ENCODE results near the gene LEF1.

The LEF1 gene

DNA sequence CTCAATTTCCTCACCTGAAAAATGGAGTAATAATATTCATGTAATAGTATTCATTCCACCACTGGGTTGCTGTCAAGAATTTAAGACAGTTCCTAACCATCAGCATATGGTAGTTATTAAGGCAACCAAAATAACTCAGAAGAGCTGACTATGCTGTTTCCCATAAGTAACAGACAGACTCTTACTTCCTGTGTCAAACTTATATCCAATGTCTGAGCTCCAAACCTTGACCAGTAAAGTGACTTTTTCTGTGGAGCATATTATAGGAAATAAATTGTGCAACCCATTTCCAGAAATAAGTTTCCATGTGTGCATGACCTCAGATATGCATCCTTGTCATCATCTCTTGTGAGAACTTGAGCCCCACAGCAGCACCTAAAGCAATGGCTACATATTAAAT, 100.3 kb downstream of the LEF1 start:
- peaks cover 64% of the 10 kb centered on the region for H3K27me3 ChIP-seq
- H3K9me3 ChIP-seq, result no peaks in the 10 kb centered on the region
- H3K4me1 ChIP-seq, result no peaks in the 10 kb centered on the region
- DNase-seq, result no peak
- TF ChIP-seq, protein P1, sequence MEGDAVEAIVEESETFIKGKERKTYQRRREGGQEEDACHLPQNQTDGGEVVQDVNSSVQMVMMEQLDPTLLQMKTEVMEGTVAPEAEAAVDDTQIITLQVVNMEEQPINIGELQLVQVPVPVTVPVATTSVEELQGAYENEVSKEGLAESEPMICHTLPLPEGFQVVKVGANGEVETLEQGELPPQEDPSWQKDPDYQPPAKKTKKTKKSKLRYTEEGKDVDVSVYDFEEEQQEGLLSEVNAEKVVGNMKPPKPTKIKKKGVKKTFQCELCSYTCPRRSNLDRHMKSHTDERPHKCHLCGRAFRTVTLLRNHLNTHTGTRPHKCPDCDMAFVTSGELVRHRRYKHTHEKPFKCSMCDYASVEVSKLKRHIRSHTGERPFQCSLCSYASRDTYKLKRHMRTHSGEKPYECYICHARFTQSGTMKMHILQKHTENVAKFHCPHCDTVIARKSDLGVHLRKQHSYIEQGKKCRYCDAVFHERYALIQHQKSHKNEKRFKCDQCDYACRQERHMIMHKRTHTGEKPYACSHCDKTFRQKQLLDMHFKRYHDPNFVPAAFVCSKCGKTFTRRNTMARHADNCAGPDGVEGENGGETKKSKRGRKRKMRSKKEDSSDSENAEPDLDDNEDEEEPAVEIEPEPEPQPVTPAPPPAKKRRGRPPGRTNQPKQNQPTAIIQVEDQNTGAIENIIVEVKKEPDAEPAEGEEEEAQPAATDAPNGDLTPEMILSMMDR (IDR thresholded peaks at IDR 0.05; ENCODE audit: low read depth, low read length), result no peak
- no peaks in the 10 kb centered on the region for H3K36me3 ChIP-seq
- H3K4me3 ChIP-seq (ENCODE audit: low read depth, low read length), result no peak overlapping the region

DNA sequence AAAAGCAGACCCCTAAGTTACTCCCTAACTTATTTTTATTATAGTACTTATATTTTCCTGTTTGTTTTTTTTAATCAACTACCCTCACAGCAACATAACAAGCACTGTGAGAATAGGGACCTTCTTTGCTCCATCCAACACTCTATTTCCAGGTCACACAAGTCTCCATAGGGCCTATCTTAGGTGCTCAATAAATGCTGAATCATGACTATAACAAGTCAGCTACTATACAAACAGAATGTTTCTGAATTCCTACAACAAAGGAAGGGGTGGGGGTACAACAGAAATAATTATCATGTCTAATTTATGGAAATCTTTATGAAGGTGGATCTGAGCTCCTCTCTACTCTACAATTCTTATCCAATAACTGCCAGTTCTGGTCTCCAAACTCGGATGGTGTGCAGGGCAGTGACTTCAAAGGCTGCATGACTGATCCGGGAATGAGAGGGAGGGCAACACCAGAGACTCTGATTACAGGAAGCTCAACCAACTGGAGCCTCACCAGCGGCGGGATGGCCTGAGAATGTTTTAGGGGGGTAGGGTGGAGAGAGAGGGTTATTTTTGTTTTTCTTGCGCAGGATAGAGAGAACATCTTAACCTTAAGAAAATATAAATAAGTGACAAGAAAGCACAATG, 107.9 kb downstream of the LEF1 start:
- no peak overlapping the region for H3K4me3 ChIP-seq (ENCODE audit: low read depth, low read length)
- TF ChIP-seq, protein P1 (IDR thresholded peaks at IDR 0.05; ENCODE audit: low read depth, low read length), result no peak
- H3K9me3 ChIP-seq, result no peaks in the 10 kb centered on the region
- no peaks in the 10 kb centered on the region for H3K36me3 ChIP-seq
- peaks cover 67% of the 10 kb centered on the region for H3K27me3 ChIP-seq
- DNase-seq, result no peak
- no peaks in the 10 kb centered on the region for H3K4me1 ChIP-seq

DNA sequence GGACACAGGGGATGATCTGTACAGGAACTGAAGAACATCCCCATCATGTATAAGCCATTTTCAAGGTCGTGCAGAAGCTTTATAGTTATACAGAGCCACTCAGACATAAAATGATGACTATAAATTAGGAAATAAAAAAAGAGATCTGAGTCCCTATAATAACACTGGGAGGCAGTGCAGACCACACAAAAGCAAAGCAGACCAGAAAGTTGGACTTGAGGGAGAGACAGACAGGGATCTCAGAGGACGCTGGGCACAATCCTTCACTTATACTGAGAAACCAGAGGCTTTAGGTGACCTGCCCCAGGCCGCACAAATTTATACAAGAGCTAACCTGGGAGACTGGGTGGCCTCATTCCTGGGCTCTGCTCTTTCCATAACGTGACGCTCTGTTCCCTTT, 108.6 kb downstream of the LEF1 start:
- H3K9me3 ChIP-seq, result no peaks in the 10 kb centered on the region
- no peak overlapping the region for H3K4me3 ChIP-seq (ENCODE audit: low read depth, low read length)
- no peaks in the 10 kb centered on the region for H3K36me3 ChIP-seq
- peaks cover 68% of the 10 kb centered on the region for H3K27me3 ChIP-seq
- peak; percentile 18 for DNase-seq
- no peaks in the 10 kb centered on the region for H3K4me1 ChIP-seq
- TF ChIP-seq, protein P1 (IDR thresholded peaks at IDR 0.05; ENCODE audit: low read depth, low read length), result peak; percentile 49

DNA sequence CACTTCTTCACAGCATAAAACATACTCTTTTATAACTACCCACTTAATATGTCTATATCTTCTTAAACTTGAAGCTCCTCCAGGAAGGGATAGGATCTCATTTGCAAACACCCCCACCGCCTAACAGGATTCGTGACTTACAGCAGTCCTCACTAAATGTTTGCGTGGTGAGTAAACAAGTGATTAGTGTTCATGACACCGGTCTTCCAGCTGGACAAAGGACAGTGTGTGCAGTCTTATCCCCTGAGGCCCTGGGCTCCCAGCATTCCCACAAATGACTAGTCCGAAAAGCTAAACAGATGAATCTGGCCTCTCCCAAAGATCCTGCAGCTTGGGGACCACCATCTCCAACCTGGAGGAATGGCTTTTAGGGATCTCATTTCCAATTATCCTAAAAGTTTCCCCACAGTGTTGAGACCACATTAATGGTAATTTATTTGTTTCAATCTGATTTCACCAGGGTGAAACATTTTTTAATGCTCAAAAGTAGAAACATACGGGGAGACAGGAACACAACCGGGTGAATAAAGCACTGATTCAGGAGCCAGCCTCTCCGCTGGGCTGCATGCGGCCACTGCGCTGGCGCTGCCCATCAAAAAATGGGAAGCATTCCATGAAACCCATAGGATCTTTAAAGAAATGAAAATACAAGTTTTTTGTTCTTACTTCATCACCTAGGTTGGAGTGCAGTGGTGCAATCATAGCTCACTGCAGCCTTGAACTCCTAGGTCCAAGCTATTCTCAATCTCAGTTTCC, 109.9 kb downstream of the LEF1 start:
- no peaks in the 10 kb centered on the region for H3K36me3 ChIP-seq
- H3K9me3 ChIP-seq, result no peaks in the 10 kb centered on the region; the same call in 1 of the 2 replicates
- TF ChIP-seq, protein P1 (IDR thresholded peaks at IDR 0.05; ENCODE audit: low read depth, low read length), result no peak
- H3K4me3 ChIP-seq (ENCODE audit: low read depth, low read length), result no peak overlapping the region
- no peak for DNase-seq
- H3K27me3 ChIP-seq, result peaks cover 67% of the 10 kb centered on the region
- no peaks in the 10 kb centered on the region for H3K4me1 ChIP-seq

DNA sequence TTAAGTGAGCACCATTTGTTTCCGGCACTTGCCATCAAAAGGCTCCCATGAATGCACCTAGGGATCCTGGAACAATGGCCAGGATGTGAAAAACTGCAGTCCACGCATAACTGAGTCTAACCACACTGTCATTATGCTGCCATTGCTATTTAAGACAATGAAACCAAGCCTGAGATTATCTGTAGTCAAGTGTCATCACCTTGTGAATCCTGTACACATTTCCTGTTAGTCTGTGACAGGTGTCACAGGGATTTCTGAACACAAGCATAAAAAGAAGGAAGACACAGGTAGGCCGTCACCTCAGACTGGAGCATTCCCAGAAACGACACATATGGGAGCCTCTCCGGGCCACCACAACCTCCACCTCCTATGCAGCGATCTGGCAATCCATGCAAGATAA, 112.3 kb downstream of the LEF1 start:
- H3K27me3 ChIP-seq, result peaks cover 51% of the 10 kb centered on the region
- DNase-seq, result no peak
- no peaks in the 10 kb centered on the region for H3K36me3 ChIP-seq
- H3K4me3 ChIP-seq (ENCODE audit: low read depth, low read length), result no peak overlapping the region
- H3K9me3 ChIP-seq, result no peaks in the 10 kb centered on the region; the same call in 1 of the 2 replicates
- H3K4me1 ChIP-seq, result no peaks in the 10 kb centered on the region
- TF ChIP-seq, protein P1 (IDR thresholded peaks at IDR 0.05; ENCODE audit: low read depth, low read length), result no peak

DNA sequence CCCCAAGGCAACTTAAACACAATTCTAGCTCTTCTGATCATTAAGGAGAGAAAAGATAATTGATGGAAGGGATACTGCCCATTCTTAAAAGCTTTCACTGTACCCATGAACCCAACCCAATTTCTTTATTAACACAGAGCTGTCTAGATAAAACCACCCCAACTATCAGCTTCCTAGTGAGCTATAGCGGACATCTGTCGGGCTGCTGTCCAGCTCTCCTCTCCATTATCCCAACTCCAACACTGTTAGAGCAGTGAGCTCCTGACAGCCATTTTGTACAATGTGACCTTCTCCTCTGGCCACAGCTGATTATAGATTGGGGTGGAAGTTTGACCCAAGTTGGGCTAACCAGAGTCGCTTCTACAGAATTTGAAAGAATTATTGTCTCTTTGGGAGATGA, 112.9 kb downstream of the LEF1 start:
- Histone ChIP-seq H3K36me3 (no peaks in the 10 kb centered on the region), H3K27me3 (peaks cover 48% of the 10 kb centered on the region), H3K4me3 (ENCODE audit: low read depth, low read length) (no peak overlapping the region), H3K9me3 (no peaks in the 10 kb centered on the region; the same call in 1 of the 2 replicates), H3K4me1 (no peaks in the 10 kb centered on the region)
- no peak for DNase-seq
- TF ChIP-seq, protein P1 (IDR thresholded peaks at IDR 0.05; ENCODE audit: low read depth, low read length), result no peak

Data from BE2C (cell line).